ENCODE measurements around the gene PIP4P1. TPM values are rescaled to one million over a fixed set of nuclear protein-coding genes. Genes with fewer than 3 reads are reported as not detected.

Gene PIP4P1
- total and polyA plus RNA-seq, 9 of the 15 experiments (the other 6 are each of a cell fraction or from before 2014, with no cell fraction given) = 5.3 to 20.9 (median 10.7) TPM

DNA sequence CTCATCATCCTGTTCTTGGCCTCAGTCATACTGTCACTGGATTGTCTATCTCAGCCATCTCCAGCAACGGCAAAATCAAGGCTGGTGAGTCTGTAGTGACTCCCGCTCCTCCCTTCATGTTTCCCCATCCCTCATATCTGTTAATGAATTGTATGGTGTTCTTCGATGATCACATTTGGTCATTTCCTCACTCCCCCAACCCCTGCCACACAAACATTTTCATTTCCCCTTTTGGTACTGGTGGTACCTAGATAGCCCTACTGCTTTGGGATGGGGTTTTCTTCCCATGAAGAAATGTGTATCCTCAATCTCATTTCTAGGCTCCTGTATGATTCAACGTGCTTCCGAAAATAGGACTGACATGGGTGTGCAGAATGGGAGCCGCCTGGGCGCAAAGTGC is 22.6 kb downstream of the PIP4P1 start:
- Histone ChIP-seq H3K9ac (ENCODE audit: insufficient read depth in 1 of 2, low read depth in 2 of 2, low read length in 2 of 2) (no peak overlapping the region), H3K9me3 (replicated peaks; ENCODE audit: control insufficient read depth, insufficient read depth, low read depth, low read length) (no peaks in the 10 kb centered on the region), H3K9me1 (ENCODE audit: control insufficient read depth, insufficient read depth, low read length) (no peaks in the 10 kb centered on the region), H3K27me3 (ENCODE audit: control insufficient read depth in 2 of 2, insufficient read depth in 2 of 2, low read length in 2 of 2) (no peaks in the 10 kb centered on the region), H3K36me3 (ENCODE audit: control insufficient read depth, insufficient read depth, low read length) (no peaks in the 10 kb centered on the region), H2AFZ (ENCODE audit: low read depth, low read length) (no peak overlapping the region), H3K27ac (ENCODE audit: extremely low read depth, low read depth, low read length) (no peak overlapping the region), H3K4me1 (replicated peaks in 1 of 2; ENCODE audit: control insufficient read depth in 2 of 2, insufficient read depth in 2 of 2, low read length in 2 of 2) (peaks cover 6 to 7% of the 10 kb centered on the region in 2 experiments; a peak in 4 of 5 replicates), H4K20me1 (replicated peaks; ENCODE audit: control insufficient read depth, insufficient read depth, low read length) (no peaks in the 10 kb centered on the region), H3K4me2 (ENCODE audit: insufficient read depth, low read length) (no peak overlapping the region), H3K4me3 (no peak overlapping the region), H3K79me2 (ENCODE audit: control insufficient read depth, insufficient read depth, low read length) (no peaks in the 10 kb centered on the region)
- intact Hi-C loops (cut with micrococcal nuclease) = no loop called here
- no TSS peak for BruUV-seq (replicated peaks)
- in situ Hi-C loops (cut with MboI) = no loop called here
- DNase-seq (ENCODE audit: extremely low read depth in 1 of 4, low spot score in 3 of 4) = no peak
- ATAC-seq = no peak
- ChIA-PET POLR2A (no interaction called here), CTCF (ENCODE audit: low intra/inter-chr PET ratio) (no interaction called here)
- no peak for FAIRE-seq
- 46% methylated on average over 6 of the region's 7 CpGs for whole genome bisulfite sequencing (ENCODE audit: insufficient coverage, low coverage, missing lambda C conversion rate)
- TF ChIP-seq ZNF518B (CRISPR knock-in tag; IDR thresholded peaks at IDR 0.05) (no peak), SETDB1 (IDR thresholded peaks at IDR 0.05; ENCODE audit: low read length) (no peak), LARP7 (IDR thresholded peaks at IDR 0.05) (no peak), SMAD2 (IDR thresholded peaks at IDR 0.05; ENCODE audit: low read depth, low read length) (no peak), ETV6 (IDR thresholded peaks at IDR 0.05; ENCODE audit: borderline replicate concordance in 1 of 2, low read depth in 2 of 2, low read length in 1 of 2) (no peak), ETV6 (CRISPR knock-in tag; IDR thresholded peaks at IDR 0.05; ENCODE audit: borderline replicate concordance) (no peak), PHF20 (IDR thresholded peaks at IDR 0.05; ENCODE audit: partially characterized antibody) (no peak), ZNF586 (CRISPR knock-in tag; conservative IDR thresholded peaks at IDR 0.05) (no peak), ZNF589 (CRISPR knock-in tag; IDR thresholded peaks at IDR 0.05; ENCODE audit: low read depth) (no peak), RBM14 (IDR thresholded peaks at IDR 0.05; ENCODE audit: borderline replicate concordance, insufficient read depth, low read depth, low read length) (no peak), ZNF143 (CRISPR knock-in tag; IDR thresholded peaks at IDR 0.05) (no peak), NFYB (IDR thresholded peaks at IDR 0.05; ENCODE audit: extremely low read depth, insufficient read length) (no peak), FIP1L1 (IDR thresholded peaks at IDR 0.05; ENCODE audit: low read depth, low read length, poor library complexity, severe bottlenecking) (no peak), POLR3G (IDR thresholded peaks at IDR 0.05; ENCODE audit: extremely low read depth, insufficient read length, insufficient replicate concordance) (no peak), DPF2 (IDR thresholded peaks at IDR 0.05) (no peak), TBP (optimal IDR thresholded peaks at IDR 0.05; ENCODE audit: low read depth, low read length) (no peak), TEAD1 (CRISPR knock-in tag; IDR thresholded peaks at IDR 0.05) (no peak)
- TF ChIP-seq, protein P1, sequence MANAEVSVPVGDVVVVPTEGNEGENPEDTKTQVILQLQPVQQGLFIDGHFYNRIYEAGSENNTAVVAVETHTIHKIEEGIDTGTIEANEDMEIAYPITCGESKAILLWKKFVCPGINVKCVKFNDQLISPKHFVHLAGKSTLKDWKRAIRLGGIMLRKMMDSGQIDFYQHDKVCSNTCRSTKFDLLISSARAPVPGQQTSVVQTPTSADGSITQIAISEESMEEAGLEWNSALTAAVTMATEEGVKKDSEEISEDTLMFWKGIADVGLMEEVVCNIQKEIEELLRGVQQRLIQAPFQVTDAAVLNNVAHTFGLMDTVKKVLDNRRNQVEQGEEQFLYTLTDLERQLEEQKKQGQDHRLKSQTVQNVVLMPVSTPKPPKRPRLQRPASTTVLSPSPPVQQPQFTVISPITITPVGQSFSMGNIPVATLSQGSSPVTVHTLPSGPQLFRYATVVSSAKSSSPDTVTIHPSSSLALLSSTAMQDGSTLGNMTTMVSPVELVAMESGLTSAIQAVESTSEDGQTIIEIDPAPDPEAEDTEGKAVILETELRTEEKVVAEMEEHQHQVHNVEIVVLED (CRISPR knock-in tag; IDR thresholded peaks at IDR 0.05) = no peak
- TF ChIP-seq, protein P2, sequence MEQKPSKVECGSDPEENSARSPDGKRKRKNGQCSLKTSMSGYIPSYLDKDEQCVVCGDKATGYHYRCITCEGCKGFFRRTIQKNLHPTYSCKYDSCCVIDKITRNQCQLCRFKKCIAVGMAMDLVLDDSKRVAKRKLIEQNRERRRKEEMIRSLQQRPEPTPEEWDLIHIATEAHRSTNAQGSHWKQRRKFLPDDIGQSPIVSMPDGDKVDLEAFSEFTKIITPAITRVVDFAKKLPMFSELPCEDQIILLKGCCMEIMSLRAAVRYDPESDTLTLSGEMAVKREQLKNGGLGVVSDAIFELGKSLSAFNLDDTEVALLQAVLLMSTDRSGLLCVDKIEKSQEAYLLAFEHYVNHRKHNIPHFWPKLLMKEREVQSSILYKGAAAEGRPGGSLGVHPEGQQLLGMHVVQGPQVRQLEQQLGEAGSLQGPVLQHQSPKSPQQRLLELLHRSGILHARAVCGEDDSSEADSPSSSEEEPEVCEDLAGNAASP (IDR thresholded peaks at IDR 0.05) = no peak
